Neutrophil (primary cell): ENCODE measurements around the gene SGK1.

Source experiments
- H3K27ac ChIP-seq: fragments of 200-600 bp; sonication (generic); 2 replicates; pipeline ENCODE4 v1.5.1; 2016; ENCODE audit warnings: mild to moderate bottlenecking, moderate library complexity
- H3K27me3 ChIP-seq: fragments of 200-600 bp; sonication (generic); 2 replicates; pipeline ENCODE4 v1.6.0; 2016; ENCODE audit warnings: mild to moderate bottlenecking
- H3K36me3 ChIP-seq: fragments of 200-600 bp; sonication (generic); 2 replicates; pipeline ENCODE4 v1.5.1; 2017
- H3K4me1 ChIP-seq, 2 experiments: fragments of 200-600 bp in 1 of 2; sonication (generic) in 1 of 2; 1 replicate in 1 of 2; 2 replicates in 1 of 2; pipeline versions ENCODE4 v1.5.1 to v1.6.1; 2013 to 2016; ENCODE audit warnings: low read depth in 1 of 2, low read length in 1 of 2, mild to moderate bottlenecking in 1 of 2, moderate library complexity in 1 of 2; ENCODE audit not compliant: control insufficient read depth in 1 of 2, insufficient read depth in 1 of 2
- H3K4me3 ChIP-seq, 2 experiments: fragments of 200-600 bp in 1 of 2; sonication (generic) in 1 of 2; 1 replicate in 1 of 2; 2 replicates in 1 of 2; pipeline ENCODE4 v1.5.1; 2013 to 2016; ENCODE audit warnings: low read depth in 1 of 2, low read length in 1 of 2, mild to moderate bottlenecking in 1 of 2, moderate library complexity in 1 of 2
- H3K9me3 ChIP-seq: fragments of 200-600 bp; sonication (generic); 2 replicates; pipeline ENCODE4 v1.5.1; 2016
- TF ChIP-seq, protein P1 (sequence below): fragments of 200-600 bp; sonication (generic); IDR thresholded peaks from 2 replicates; pipeline ENCODE4 v1.5.1; 2016; ENCODE audit warnings: antibody characterized with exemption

Gene SGK1

DNA sequence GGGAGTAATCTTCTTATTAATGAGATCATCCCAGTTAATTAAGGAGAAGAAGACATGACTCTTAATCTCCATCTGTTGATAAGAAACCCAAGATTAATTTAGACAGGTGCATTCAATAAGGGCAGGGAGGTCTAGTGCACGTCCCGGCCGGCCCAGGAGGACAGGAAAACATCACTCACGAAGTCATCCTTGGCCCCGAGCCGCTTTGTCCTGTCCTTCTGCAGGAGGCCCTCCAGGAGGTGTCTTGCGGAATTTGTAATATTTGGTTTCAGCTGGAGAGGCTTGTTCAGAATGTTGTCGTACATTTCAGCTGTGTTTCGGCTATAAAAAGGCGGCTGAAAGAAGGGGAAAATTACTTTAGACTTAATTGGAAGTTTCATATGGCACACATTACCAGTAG lies 147.1 kb downstream of the SGK1 start:
- Histone ChIP-seq H3K9me3 (peaks cover 20% of the 10 kb centered on the region), H3K4me1 (peaks cover 24 to 43% of the 10 kb centered on the region in 2 experiments), H3K27ac (peak overlapping the region; percentile 27), H3K4me3 (peak overlapping the region in 1 of 2 experiments; percentile 16), H3K36me3 (peaks cover 69% of the 10 kb centered on the region), H3K27me3 (no peaks in the 10 kb centered on the region)
- TF ChIP-seq, protein P1, sequence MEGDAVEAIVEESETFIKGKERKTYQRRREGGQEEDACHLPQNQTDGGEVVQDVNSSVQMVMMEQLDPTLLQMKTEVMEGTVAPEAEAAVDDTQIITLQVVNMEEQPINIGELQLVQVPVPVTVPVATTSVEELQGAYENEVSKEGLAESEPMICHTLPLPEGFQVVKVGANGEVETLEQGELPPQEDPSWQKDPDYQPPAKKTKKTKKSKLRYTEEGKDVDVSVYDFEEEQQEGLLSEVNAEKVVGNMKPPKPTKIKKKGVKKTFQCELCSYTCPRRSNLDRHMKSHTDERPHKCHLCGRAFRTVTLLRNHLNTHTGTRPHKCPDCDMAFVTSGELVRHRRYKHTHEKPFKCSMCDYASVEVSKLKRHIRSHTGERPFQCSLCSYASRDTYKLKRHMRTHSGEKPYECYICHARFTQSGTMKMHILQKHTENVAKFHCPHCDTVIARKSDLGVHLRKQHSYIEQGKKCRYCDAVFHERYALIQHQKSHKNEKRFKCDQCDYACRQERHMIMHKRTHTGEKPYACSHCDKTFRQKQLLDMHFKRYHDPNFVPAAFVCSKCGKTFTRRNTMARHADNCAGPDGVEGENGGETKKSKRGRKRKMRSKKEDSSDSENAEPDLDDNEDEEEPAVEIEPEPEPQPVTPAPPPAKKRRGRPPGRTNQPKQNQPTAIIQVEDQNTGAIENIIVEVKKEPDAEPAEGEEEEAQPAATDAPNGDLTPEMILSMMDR = no peak

DNA sequence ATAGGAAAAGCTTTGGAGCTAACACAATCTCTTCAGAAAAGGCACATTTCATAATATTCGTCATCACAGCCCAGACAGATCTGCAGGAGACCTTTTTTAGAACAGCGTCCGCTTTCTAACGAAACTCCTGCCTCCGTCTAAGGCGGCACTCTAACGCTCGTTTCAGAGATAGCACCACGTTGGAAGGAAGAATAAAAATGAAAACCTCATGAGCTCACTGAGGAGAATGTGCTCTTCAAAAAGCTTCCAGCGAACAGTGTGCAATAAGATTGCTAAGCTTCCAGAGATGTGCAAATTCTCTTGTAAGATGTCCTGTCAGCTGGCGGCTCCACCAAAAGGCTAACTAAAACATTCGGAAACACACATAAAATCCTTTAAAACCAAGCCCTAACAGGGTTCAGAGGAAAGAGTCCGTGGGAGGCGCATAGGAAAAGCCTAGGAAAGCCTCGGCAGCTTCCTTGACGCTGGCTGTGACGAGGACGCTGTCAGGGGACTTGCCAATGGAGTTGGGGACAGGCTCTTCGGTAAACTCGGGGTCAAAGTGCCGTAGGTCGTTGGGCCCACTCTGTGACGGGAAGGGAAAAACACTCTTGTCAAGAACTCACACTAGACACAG lies 147.9 kb downstream of the SGK1 start:
- TF ChIP-seq, protein P1 = no peak
- Histone ChIP-seq H3K27ac (peak overlapping the region; percentile 27), H3K27me3 (no peaks in the 10 kb centered on the region), H3K9me3 (peaks cover 20% of the 10 kb centered on the region), H3K4me1 (peaks cover 22 to 43% of the 10 kb centered on the region in 2 experiments), H3K36me3 (peaks cover 69% of the 10 kb centered on the region), H3K4me3 (peak overlapping the region in 1 of 2 experiments; percentile 16)

DNA sequence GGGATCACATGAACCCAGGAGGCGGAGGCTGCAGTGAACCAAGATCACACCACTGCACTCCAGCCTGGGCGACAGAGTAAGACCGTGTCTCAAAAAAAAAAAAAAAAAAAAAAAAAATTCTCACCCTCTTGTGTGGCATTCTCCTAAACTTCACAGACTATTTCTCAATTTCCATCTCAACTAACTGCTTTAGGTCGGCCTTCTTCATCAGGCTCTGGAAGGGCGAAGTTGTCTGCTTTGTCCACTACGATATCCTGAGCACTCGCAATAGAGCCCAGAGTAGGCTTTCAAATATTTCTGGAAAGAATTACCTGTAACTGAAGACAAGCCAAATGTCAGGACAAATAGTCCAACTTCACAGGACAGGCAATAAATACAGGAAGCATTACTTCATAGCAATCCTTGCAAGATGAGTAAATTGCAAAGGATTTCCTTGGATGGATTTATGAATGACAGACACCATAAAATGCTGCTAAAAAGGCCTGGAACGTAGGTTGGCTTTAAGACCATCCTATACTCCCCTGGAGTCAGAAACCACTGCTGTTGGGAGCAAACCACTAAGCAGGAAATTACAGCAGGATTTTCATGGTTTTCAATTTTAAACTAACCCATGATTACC lies 149.2 kb downstream of the SGK1 start:
- Histone ChIP-seq H3K27me3 (no peaks in the 10 kb centered on the region), H3K27ac (peak overlapping the region; percentile 23), H3K36me3 (peaks cover 63% of the 10 kb centered on the region), H3K4me3 (no peak overlapping the region), H3K4me1 (peaks cover 15 to 41% of the 10 kb centered on the region in 2 experiments), H3K9me3 (peaks cover 20% of the 10 kb centered on the region)
- TF ChIP-seq, protein P1 = no peak

DNA sequence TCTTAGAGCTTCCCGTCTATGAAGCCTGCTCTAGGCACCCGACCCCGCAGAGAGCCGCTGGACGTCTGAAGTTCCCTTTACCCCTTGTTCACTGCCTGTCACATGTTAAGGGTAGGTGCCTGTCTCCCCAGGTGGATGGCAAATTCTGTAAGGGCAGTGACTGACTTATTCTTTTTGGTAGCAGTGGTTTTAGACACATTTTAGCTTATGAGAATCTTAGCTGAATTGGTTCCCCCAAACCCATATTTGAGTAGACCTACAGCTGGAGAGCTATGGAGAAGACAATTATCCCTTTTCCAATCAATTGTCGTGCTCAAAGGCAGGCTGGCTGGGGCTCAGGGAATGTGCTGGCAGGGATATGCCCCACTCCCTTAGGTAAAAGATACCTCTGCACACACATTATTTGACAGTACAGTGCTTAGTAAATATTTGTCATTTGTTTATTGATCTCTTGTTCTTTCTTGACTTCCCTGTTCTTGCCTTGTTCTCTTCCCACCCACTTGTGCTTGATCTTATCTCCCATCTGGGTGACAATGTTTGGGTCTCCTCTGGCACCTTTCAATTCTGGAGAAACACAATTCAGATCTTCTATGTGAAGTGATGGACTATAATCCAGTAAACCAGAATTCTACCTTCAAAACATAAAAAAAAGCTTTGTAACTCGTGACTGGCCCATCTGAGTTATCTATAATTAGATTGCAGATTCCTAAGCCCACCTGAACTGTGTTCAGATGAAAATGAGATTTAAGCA lies 151.2 kb downstream of the SGK1 start:
- H3K36me3 ChIP-seq = peaks cover 42% of the 10 kb centered on the region
- H3K4me3 ChIP-seq = no peak overlapping the region
- H3K9me3 ChIP-seq = peaks cover 14% of the 10 kb centered on the region
- H3K4me1 ChIP-seq = peaks cover 0 to 21% of the 10 kb centered on the region in 2 experiments
- TF ChIP-seq, protein P1 = no peak
- H3K27ac ChIP-seq = peak overlapping the region; percentile 32
- peaks cover 13% of the 10 kb centered on the region for H3K27me3 ChIP-seq

DNA sequence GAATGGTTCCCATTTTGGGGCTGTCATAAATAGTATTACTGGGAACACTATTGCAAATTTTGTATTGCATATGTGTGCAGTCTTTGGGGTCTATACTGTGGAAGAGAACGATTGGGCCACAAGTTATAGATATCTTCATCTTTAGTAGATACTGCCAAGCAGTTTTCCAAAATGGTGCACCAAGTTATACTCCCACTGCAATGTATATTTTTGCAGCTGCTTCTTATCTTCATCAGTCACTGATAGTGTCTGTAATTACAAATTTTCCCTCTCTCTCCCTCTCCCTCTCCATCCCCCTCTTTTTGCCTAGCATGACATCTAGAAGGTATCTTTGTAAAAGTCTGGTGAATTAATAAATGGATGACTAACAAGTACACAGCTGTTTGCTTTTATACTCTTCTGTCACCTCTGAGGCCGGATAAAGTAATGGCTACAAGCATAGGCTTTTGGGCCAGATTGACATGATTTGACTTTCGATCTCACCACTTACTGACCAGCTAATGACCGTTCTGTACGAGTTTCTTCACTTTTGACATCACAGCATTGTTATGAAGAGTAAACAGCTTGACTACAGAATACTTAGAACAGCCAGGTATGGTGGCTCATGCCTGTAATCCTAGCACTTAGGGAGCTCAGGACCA lies 152.2 kb downstream of the SGK1 start:
- H3K4me1 ChIP-seq = peaks cover 0 to 11% of the 10 kb centered on the region in 2 experiments
- peaks cover 13% of the 10 kb centered on the region for H3K27me3 ChIP-seq
- TF ChIP-seq, protein P1 = no peak
- H3K4me3 ChIP-seq = no peak overlapping the region
- H3K9me3 ChIP-seq = peaks cover 14% of the 10 kb centered on the region
- H3K36me3 ChIP-seq = peaks cover 32% of the 10 kb centered on the region
- no peak overlapping the region for H3K27ac ChIP-seq
